ENCODE data around the gene TEX53. TPM values are rescaled to one million over a fixed set of nuclear protein-coding genes. Genes with fewer than 3 reads are reported as not detected.

TEX53 gene
- total RNA-seq, 6 experiments from 2014 or later: not detected

- intact Hi-C loops (cut with DNase I): no loop called here
- H3K4me1 ChIP-seq: no peaks in the 10 kb centered on the region
- no peak overlapping the region for H3K27ac ChIP-seq
- no peaks in the 10 kb centered on the region for H3K27me3 ChIP-seq
- no peaks in the 10 kb centered on the region for H3K9me3 ChIP-seq
- H3K4me3 ChIP-seq: no peak overlapping the region
- ATAC-seq (no peak), DNase-seq (no peak)
- no peaks in the 10 kb centered on the region for H3K36me3 ChIP-seq
- TF ChIP-seq CTCF (IDR thresholded peaks at IDR 0.05) (no peak), POLR2A (IDR thresholded peaks at IDR 0.05) (no peak)
- 96% methylated on average over 3 of the region's 3 CpGs for WGBS (ENCODE audit: insufficient coverage, low coverage, low lambda C conversion rate, missing lambda C conversion rate)
Measured at GRCh38 chr9:114682846-114683245, 25.2 kb upstream of the TEX53 start.

GRCh38 chr9:114681594-114682332, 24.2 kb upstream of the TEX53 start, which contains the start of gene TEX48:
Gene TEX48, minus strand, starts transcription at chr9:114682192. Its CDS starts 10,469 bp downstream, at chr9:114671723.
- ATAC-seq (peak; percentile 92 to 97 (median 94)), DNase-seq (peak; percentile 48 to 65 (median 60))
- intact Hi-C loops (cut with DNase I): no loop called here
- TF ChIP-seq CTCF (IDR thresholded peaks at IDR 0.05): peak; percentile 58 to 67 (median 62)
- no peak for TF ChIP-seq POLR2A (IDR thresholded peaks at IDR 0.05)
- H3K9me3 ChIP-seq: no peaks in the 10 kb centered on the region
- no peak within 1 kb of the TSS for H3K27ac ChIP-seq
- H3K27me3 ChIP-seq: no peaks in the 10 kb centered on the region
- H3K4me1 ChIP-seq: no peaks in the 10 kb centered on the region
- no peaks in the 10 kb centered on the region for H3K36me3 ChIP-seq
- H3K4me3 ChIP-seq: no peak within 1 kb of the TSS
- WGBS (ENCODE audit: insufficient coverage, low coverage, low lambda C conversion rate, missing lambda C conversion rate): 32% methylated on average over 7 of the region's 8 CpGs

- Histone ChIP-seq H3K4me3 (no peak overlapping the region), H3K36me3 (no peaks in the 10 kb centered on the region), H3K9me3 (no peaks in the 10 kb centered on the region), H3K27me3 (no peaks in the 10 kb centered on the region), H3K27ac (no peak overlapping the region), H3K4me1 (no peaks in the 10 kb centered on the region)
- TF ChIP-seq POLR2A (IDR thresholded peaks at IDR 0.05): no peak
- no peak for DNase-seq
- 52% methylated on average over 5 of the region's 8 CpGs for WGBS (ENCODE audit: insufficient coverage, low coverage, low lambda C conversion rate, missing lambda C conversion rate)
- no peak for ATAC-seq
- intact Hi-C loops (cut with DNase I): no loop called here
Measured at GRCh38 chr9:114680259-114681001, 22.8 kb upstream of the TEX53 start.

- H3K27me3 ChIP-seq: no peaks in the 10 kb centered on the region
Measured at GRCh38 chr9:114678795-114679194, 21.2 kb upstream of the TEX53 start.

More at GRCh38 chr9:114678795-114679194, 21.2 kb upstream of the TEX53 start:
- Histone ChIP-seq H3K27ac (no peak overlapping the region), H3K36me3 (no peaks in the 10 kb centered on the region), H3K4me3 (no peak overlapping the region), H3K4me1 (no peaks in the 10 kb centered on the region), H3K9me3 (no peaks in the 10 kb centered on the region)
- DNase-seq: no peak
- TF ChIP-seq POLR2A (IDR thresholded peaks at IDR 0.05) (no peak), CTCF (IDR thresholded peaks at IDR 0.05) (no peak)
- ATAC-seq: no peak
- intact Hi-C loops (cut with DNase I): loop anchor here in 1 of 2 donors (5.0 kb wide), 1 partner anchor 334 kb away; no protein-coding TSS in a partner anchor

Data from right lobe of liver (tissue), 6 donors.